Kidney epithelial cell (primary cell): Measurements from ENCODE around the gene RAPGEF4. TPM values are rescaled to one million over a fixed set of nuclear protein-coding genes. Genes with fewer than 3 reads are reported as not detected.
A peak's percentile ranks its signal among the peaks of the same experiment; 100 is the strongest.

Experiments used
- DNase-seq: peaks from one replicate; pipeline ENCODE4 v3.0.0-alpha.2; 2010; ENCODE audit warnings: low read depth
- H3K27me3 ChIP-seq: 2 replicates; pipeline ENCODE4 v1.6.0; 2011; ENCODE audit warnings: low read length; ENCODE audit not compliant: control insufficient read depth, insufficient read depth
- H3K36me3 ChIP-seq: 2 replicates; pipeline ENCODE4 v1.5.1; 2011; ENCODE audit warnings: low read length; ENCODE audit not compliant: control insufficient read depth, insufficient read depth
- H3K4me3 ChIP-seq: 2 replicates; pipeline ENCODE4 v1.5.1; 2011; ENCODE audit warnings: low read depth, mild to moderate bottlenecking, control low read depth, low read length
- total RNA-seq: library from RNA; depleted of rRNA; stranded (reverse); fragments of >200 nt; gene quantifications from 2 replicates; pipeline ENCODE4 v1.2.3, GENCODE V29; 2015
- TF ChIP-seq, protein P1 (sequence below): IDR thresholded peaks from 2 replicates; pipeline ENCODE4 v1.5.1; 2011; ENCODE audit warnings: mild to moderate bottlenecking, moderate library complexity, low read length, control low read depth, inconsistent platforms; ENCODE audit not compliant: insufficient read depth, poor library complexity, severe bottlenecking

The RAPGEF4 gene
- total RNA-seq, 1 donor from 2014 or later = 0.71 TPM

DNA sequence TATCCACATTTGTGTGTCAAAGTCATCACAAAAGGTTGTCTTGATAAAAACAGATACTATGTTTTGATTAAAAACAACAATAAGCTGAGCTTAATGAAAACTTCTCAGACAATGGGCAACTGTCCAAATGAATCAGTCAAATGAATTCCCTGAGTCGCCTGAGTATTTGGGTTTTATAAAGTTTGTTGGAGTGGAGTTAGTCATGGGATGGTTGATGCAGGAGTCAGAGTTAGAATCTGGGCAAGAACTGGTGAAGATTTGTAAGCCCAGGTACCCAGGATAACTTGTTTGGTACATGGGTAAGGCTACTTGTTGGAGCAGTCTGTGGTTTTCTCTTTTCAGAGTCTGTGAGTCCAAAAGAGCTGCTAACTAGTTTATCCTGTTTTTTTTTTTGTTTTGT lies 34.4 kb upstream of the RAPGEF4 start:
- H3K4me3 ChIP-seq = no peak overlapping the region
- TF ChIP-seq, protein P1, sequence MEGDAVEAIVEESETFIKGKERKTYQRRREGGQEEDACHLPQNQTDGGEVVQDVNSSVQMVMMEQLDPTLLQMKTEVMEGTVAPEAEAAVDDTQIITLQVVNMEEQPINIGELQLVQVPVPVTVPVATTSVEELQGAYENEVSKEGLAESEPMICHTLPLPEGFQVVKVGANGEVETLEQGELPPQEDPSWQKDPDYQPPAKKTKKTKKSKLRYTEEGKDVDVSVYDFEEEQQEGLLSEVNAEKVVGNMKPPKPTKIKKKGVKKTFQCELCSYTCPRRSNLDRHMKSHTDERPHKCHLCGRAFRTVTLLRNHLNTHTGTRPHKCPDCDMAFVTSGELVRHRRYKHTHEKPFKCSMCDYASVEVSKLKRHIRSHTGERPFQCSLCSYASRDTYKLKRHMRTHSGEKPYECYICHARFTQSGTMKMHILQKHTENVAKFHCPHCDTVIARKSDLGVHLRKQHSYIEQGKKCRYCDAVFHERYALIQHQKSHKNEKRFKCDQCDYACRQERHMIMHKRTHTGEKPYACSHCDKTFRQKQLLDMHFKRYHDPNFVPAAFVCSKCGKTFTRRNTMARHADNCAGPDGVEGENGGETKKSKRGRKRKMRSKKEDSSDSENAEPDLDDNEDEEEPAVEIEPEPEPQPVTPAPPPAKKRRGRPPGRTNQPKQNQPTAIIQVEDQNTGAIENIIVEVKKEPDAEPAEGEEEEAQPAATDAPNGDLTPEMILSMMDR = no peak
- no peaks in the 10 kb centered on the region for H3K27me3 ChIP-seq
- H3K36me3 ChIP-seq = no peaks in the 10 kb centered on the region
- DNase-seq = peak; percentile 25

DNA sequence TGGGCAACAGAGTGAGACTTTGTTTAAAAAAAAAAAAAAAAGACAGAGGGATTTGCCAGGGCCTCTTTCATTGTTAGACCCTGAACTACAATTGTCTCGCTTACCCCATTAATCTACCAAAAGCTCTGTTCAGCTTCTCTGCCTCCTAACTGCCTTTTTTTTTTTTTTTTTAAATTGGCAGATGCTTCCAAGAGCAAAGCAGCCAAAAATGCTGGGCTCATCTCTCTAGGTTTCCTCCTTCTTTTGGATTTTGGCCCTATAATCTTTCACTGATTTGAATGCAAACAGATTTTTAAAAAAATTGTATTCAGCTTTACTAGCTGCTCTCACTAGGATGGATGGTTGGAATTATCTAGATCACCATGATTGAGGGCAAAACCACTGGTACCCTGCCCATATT lies 33.2 kb upstream of the RAPGEF4 start:
- TF ChIP-seq, protein P1 = no peak
- DNase-seq = no peak
- H3K36me3 ChIP-seq = no peaks in the 10 kb centered on the region
- H3K4me3 ChIP-seq = no peak overlapping the region
- no peaks in the 10 kb centered on the region for H3K27me3 ChIP-seq

DNA sequence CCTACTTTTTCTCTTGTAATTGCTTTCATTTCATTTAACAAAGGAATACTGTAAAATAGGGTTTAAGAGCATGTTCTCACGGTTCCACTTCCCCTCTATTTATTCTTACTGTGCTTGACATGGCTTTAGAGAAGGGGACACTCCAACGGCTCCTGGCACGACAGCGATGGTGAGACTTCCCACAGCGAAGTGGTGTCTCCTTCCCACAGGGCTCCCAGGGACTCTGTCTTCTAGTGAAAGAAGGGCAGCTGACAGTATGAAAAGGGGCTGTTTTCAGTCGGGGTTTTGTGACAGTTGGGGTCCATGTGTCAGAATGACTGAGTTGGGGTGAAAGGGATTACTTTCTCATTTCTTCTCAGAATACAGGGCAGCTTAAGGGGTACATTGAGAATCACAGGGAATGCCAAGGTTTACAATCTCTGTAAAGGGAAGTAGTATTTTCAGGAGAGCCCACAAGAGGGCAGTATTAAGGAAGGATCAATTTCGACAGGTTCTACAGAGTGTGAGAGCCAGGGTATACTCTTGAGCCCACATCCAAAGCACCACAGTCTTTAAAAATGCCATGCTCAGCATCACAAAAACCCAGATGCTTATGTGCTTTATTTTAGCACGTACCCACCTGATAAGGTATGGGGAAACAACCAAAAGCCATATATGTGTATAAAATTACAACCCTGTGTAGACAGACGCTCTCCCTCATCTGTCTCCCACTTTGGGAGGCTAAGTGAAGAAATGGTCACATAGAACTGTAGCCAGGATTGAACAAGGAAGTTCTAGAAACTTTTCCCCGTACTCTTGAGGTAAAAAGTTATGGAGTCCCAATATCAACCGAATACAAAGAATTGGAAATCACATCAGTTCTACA lies 31.3 kb upstream of the RAPGEF4 start:
- TF ChIP-seq, protein P1 = peak; percentile 42
- H3K36me3 ChIP-seq = no peaks in the 10 kb centered on the region
- H3K27me3 ChIP-seq = no peaks in the 10 kb centered on the region
- no peak overlapping the region for H3K4me3 ChIP-seq
- no peak for DNase-seq

DNA sequence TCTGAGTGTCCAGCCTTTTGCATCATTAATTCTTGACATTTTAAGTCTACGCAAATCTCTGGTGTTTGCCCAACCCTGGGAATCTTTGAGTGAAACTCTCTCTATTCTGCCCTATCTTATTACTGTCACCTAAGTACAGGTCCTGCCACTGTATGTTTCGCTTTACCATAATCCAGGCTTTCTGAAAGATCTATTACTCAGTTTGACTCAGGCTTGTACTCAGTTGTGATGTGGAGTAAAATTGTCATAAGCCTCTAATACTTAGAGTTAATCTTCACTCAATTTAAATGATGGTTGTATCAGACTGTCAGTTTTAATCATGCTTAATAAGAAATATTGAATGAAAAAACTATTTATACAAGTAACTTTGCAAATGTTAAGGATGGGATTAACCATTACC lies 30.3 kb upstream of the RAPGEF4 start:
- DNase-seq = no peak
- no peak overlapping the region for H3K4me3 ChIP-seq
- TF ChIP-seq, protein P1 = no peak
- H3K27me3 ChIP-seq = no peaks in the 10 kb centered on the region
- H3K36me3 ChIP-seq = no peaks in the 10 kb centered on the region

DNA sequence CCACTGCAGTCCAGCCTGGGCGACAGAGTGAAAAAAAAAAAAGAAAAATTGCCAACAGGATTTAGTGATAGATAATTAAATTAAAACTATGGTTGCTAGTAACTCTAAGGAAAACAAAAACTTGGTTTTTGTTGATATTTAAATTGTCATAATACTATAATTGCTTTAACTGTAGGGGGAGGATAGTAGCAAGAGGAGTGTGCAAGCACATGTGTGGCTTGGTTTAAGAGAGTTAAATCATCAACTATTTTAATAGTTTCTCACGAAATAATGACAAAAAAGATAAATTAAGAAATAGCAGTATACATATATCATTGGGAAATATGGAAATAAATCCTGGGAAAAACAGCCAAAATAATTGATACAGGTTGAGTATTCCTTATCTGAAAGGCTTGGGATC lies 27.4 kb upstream of the RAPGEF4 start:
- Histone ChIP-seq H3K4me3 (no peak overlapping the region), H3K27me3 (no peaks in the 10 kb centered on the region), H3K36me3 (no peaks in the 10 kb centered on the region)
- TF ChIP-seq, protein P1 = no peak
- DNase-seq = no peak
